Cardiac muscle cell (in vitro differentiated cells and primary cell): ENCODE data around the gene TBX20. TPM values are rescaled to one million over a fixed set of nuclear protein-coding genes. Genes with fewer than 3 reads are reported as not detected.
A peak's percentile ranks its signal among the peaks of the same experiment; 100 is the strongest.

Experiments used
- DNase-seq, 2 donors: peaks; one replicate each; pipeline versions ENCODE4 v3.0.0 to v3.0.0-alpha.2; 2010 to 2017; ENCODE audit warnings: low read depth in 1 of 2, low spot score in 1 of 2
- H3K27ac ChIP-seq: fragments of 200-600 bp; sonication (generic); 2 replicates; pipeline ENCODE4 v1.5.1; 2016
- H3K27me3 ChIP-seq: fragments of 200-600 bp; sonication (generic); 2 replicates; pipeline ENCODE4 v1.6.0; 2016; ENCODE audit warnings: control low read depth
- H3K36me3 ChIP-seq: fragments of 200-600 bp; sonication (generic); 2 replicates; pipeline ENCODE4 v1.5.1; 2016; ENCODE audit warnings: control low read depth
- H3K4me1 ChIP-seq: fragments of 200-600 bp; sonication (generic); 2 replicates; pipeline ENCODE4 v1.8.1; 2017; ENCODE audit warnings: low read depth, mild to moderate bottlenecking, mixed run types
- H3K4me3 ChIP-seq: fragments of 200-600 bp; sonication (generic); 2 replicates; pipeline ENCODE4 v1.5.1; 2016; ENCODE audit warnings: mild to moderate bottlenecking
- H3K9me3 ChIP-seq: fragments of 200-600 bp; sonication (generic); 2 replicates; pipeline ENCODE4 v1.5.1; 2017; ENCODE audit warnings: low read depth, mild to moderate bottlenecking, control low read depth
- CTCF ChIP-seq: IDR thresholded peaks from 2 replicates; pipeline ENCODE4 v1.5.1; 2012; ENCODE audit warnings: low read depth, mild to moderate bottlenecking, low read length
- polyA plus RNA-seq: library from polyadenylated mRNA; unstranded; fragments of >200 nt; fragmentation: Nextera tagmentation; extraction: Ambion mirVana; gene quantifications from 2 replicates; pipeline ENCODE4 v1.2.1, GENCODE V29; 2016
- total RNA-seq: library from RNA; depleted of rRNA; stranded (reverse); fragments of >200 nt; gene quantifications from 2 replicates; pipeline ENCODE4 v1.2.3, GENCODE V29; 2016

Gene TBX20
- total and polyA plus RNA-seq, 2 experiments from 2014 or later: 25.0 to 482 TPM

GRCh38 chr7:35254496-35255442, 869 bp upstream of the TBX20 start:
- no peaks in the 10 kb centered on the region for H3K36me3 ChIP-seq
- peak; percentile 72 to 74 for DNase-seq
- peak overlapping the region; percentile 95 for H3K27ac ChIP-seq
- peaks cover 50% of the 10 kb centered on the region for H3K27me3 ChIP-seq
- TF ChIP-seq CTCF: no peak
- no peaks in the 10 kb centered on the region for H3K4me1 ChIP-seq
- no peaks in the 10 kb centered on the region for H3K9me3 ChIP-seq
- peak overlapping the region; percentile 86 for H3K4me3 ChIP-seq

GRCh38 chr7:35253460-35253709, 515 bp downstream of the TBX20 start:
- Histone ChIP-seq H3K4me3 (peak overlapping the region; percentile 86), H3K27me3 (peaks cover 36% of the 10 kb centered on the region), H3K9me3 (no peaks in the 10 kb centered on the region), H3K27ac (peak overlapping the region; percentile 95), H3K4me1 (no peaks in the 10 kb centered on the region), H3K36me3 (peaks cover 2% of the 10 kb centered on the region)
- DNase-seq: peak in 1 of 2 donors; percentile 29
- no peak for TF ChIP-seq CTCF

- DNase-seq: peak in 1 of 2 donors; percentile 39
- H3K4me3 ChIP-seq: peak overlapping the region; percentile 86
- peaks cover 5% of the 10 kb centered on the region for H3K4me1 ChIP-seq
- H3K27ac ChIP-seq: peak overlapping the region; percentile 95
- peaks cover 8% of the 10 kb centered on the region for H3K36me3 ChIP-seq
- H3K9me3 ChIP-seq: no peaks in the 10 kb centered on the region
- TF ChIP-seq CTCF: no peak
- H3K27me3 ChIP-seq: peaks cover 31% of the 10 kb centered on the region
These were observed 1.1 kb downstream of the TBX20 start for GRCh38 chr7:35252612-35253459.

- TF ChIP-seq CTCF: no peak
- H3K4me3 ChIP-seq: peak overlapping the region; percentile 86
These were observed 2.1 kb downstream of the TBX20 start for GRCh38 chr7:35251606-35252310.

GRCh38 chr7:35250941-35251340, 3.0 kb downstream of the TBX20 start:
- H3K27me3 ChIP-seq: peaks cover 14% of the 10 kb centered on the region
- H3K36me3 ChIP-seq: peaks cover 23% of the 10 kb centered on the region
- DNase-seq: peak in 1 of 2 donors; percentile 75
- TF ChIP-seq CTCF: no peak
- H3K4me3 ChIP-seq: peak overlapping the region; percentile 86
- H3K27ac ChIP-seq: peak overlapping the region; percentile 95
- no peaks in the 10 kb centered on the region for H3K9me3 ChIP-seq
- H3K4me1 ChIP-seq: peaks cover 24% of the 10 kb centered on the region

More at GRCh38 chr7:35251606-35252310, 2.1 kb downstream of the TBX20 start:
- H3K36me3 ChIP-seq: peaks cover 15% of the 10 kb centered on the region
- no peaks in the 10 kb centered on the region for H3K9me3 ChIP-seq
- DNase-seq: peak in 1 of 2 donors; percentile 67
- peaks cover 16% of the 10 kb centered on the region for H3K4me1 ChIP-seq
- peaks cover 21% of the 10 kb centered on the region for H3K27me3 ChIP-seq
- peak overlapping the region; percentile 95 for H3K27ac ChIP-seq
